Motor neuron (in vitro differentiated cells): Measurements from ENCODE around the gene SEMA7A. TPM values are rescaled to one million over a fixed set of nuclear protein-coding genes. Genes with fewer than 3 reads are reported as not detected.

Experiments
- ATAC-seq, 8 experiments: fragments of 200-7000 bp; cut with Tn5 transposase; replicated peaks in 6 of 8; 2 replicates each; pipeline ENCODE4 v1.8.0; 2021; ENCODE audit warnings: mild to moderate bottlenecking in 8 of 8, moderate library complexity in 8 of 8
- H3K27ac ChIP-seq, 2 donors: fragments of 250-450 bp; sonication (Bioruptor Pico); 2 replicates each; pipeline ENCODE4 v1.9.0; 2021; ENCODE audit warnings: antibody characterized with exemption in 2 of 2, mild to moderate bottlenecking in 2 of 2, moderate library complexity in 1 of 2
- H3K4me1 ChIP-seq, 2 donors: fragments of 250-450 bp; sonication (Bioruptor Pico); replicated peaks in 1 of 2; 2 replicates each; pipeline ENCODE4 v1.6.1; 2021; ENCODE audit warnings: antibody characterized with exemption in 2 of 2, mild to moderate bottlenecking in 2 of 2, moderate library complexity in 1 of 2
- H3K4me3 ChIP-seq, 5 donors: fragments of 250-450 bp; sonication (Bioruptor Pico); 2 replicates each; pipeline ENCODE4 v1.9.0; 2021; ENCODE audit warnings: antibody characterized with exemption in 5 of 5, mild to moderate bottlenecking in 5 of 5, moderate library complexity in 4 of 5
- WGBS, 10 experiments: fragments of 450-650 bp; shearing (Covaris generic); methylation state at CpG; one replicate each; pipeline ENCODE4 v1.0.0; 2022; 5-methylcytosine and 5-hydroxymethylcytosine counted together
- in situ Hi-C, 9 experiments: fragments of 400-800 bp; cut with MboI; loops; one replicate each; pipeline ENCODE4 v1.15.0; 2021; ENCODE audit warnings: low sequenced_read_pairs in 9 of 9, low pct_unique_long_range_greater_than_20kb in 2 of 9; ENCODE audit not compliant: unreplicated experiment in 9 of 9
- total RNA-seq, 8 experiments: library from RNA; unstranded; fragments of 300-600 nt; gene quantifications; 2 replicates each; pipeline versions ENCODE4 v1.2.3 to v1.2.4, GENCODE V29; 2022

SEMA7A gene
- total RNA-seq, 8 experiments from 2014 or later, result 0.45 to 16.5 (median 9.6) TPM

DNA sequence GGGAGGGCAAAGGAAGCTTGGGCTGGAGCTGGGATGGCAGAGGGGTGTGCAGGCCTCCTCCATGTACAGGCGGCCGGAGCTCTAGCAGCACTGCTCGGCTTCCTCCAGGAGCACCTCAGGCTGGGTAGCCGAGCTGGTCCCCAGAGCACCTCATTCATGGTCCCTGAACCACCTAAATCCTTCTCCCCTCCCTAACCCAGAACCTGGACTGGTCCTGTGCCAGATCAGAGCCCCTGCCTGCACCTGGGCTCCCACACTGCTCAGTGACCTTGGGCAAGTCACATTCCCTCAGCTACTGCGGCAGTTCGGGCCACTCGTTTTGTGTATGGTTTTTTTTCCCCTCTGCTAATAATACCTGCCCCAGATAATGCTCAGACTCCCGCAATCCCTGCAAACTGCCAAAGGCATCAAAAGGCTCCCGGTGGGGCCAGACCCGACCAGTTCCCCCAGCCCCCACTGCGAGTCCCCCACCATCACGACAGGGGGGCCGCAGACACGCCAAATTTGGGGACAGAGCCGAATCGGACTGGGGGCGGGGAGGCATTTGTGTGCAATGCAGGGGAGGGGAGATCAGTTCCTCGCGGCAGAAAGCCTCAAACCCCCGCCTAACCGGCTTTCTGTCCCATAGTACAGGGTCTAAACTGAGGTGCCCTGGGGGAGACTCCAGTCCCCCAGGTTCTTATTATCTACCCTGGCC, 1.3 kb downstream of the SEMA7A start:
- 0 to 100% (median 53%) methylated on average over 2 to 6 of the region's 21 CpGs; no CpG with 5 or more reads in 5 of the 10 experiments for WGBS, 10 experiments
- Histone ChIP-seq H3K27ac (peak overlapping the region in 1 of 2 donors; percentile 76), H3K4me3 (peak overlapping the region; percentile 52 to 86 (median 63)), H3K4me1 (peaks cover 9 to 29% of the 10 kb centered on the region in 2 donors)
- no peak for ATAC-seq
- in situ Hi-C loops, result loop anchor here in 3 of 9 experiments (5.0 to 10.0 kb wide), 2 partner anchors 48 to 50 kb away; no protein-coding TSS in a partner anchor

GRCh38 chr15:74431645-74432044, 2.1 kb downstream of the SEMA7A start:
- 47 to 100% (median 67%) methylated on average over 1 to 3 of the region's 8 CpGs; no CpG with 5 or more reads in 5 of the 10 experiments for WGBS, 10 experiments
- H3K4me1 ChIP-seq, result peaks cover 9 to 29% of the 10 kb centered on the region in 2 donors
- in situ Hi-C loops, result loop anchor here in 3 of 9 experiments (5.0 to 10.0 kb wide), 2 partner anchors 47 to 49 kb away; no protein-coding TSS in a partner anchor
- ATAC-seq, result no peak
- H3K4me3 ChIP-seq, result no peak overlapping the region
- no peak overlapping the region for H3K27ac ChIP-seq

- Histone ChIP-seq H3K4me1 (peaks cover 9 to 29% of the 10 kb centered on the region in 2 donors), H3K27ac (no peak overlapping the region), H3K4me3 (no peak overlapping the region)
- no peak for ATAC-seq
- WGBS, 10 experiments, result 100% methylated on average over 1 of the region's 1 CpG; no CpG with 5 or more reads in 9 of the 10 experiments
- in situ Hi-C loops, result loop anchor here in 3 of 9 experiments (5.0 to 10.0 kb wide), 2 partner anchors 46 to 49 kb away; no protein-coding TSS in a partner anchor
Observed at GRCh38 chr15:74431116-74431515, 2.6 kb downstream of the SEMA7A start.

GRCh38 chr15:74430510-74430951, 3.2 kb downstream of the SEMA7A start:
- ATAC-seq, result no peak
- no peak overlapping the region for H3K4me3 ChIP-seq
- H3K27ac ChIP-seq, result no peak overlapping the region
- 47 to 92% (median 60%) methylated on average over 1 to 3 of the region's 6 CpGs; no CpG with 5 or more reads in 7 of the 10 experiments for WGBS, 10 experiments
- in situ Hi-C loops, result loop anchor here in 3 of 9 experiments (5.0 to 10.0 kb wide), 2 partner anchors 46 to 48 kb away; no protein-coding TSS in a partner anchor
- H3K4me1 ChIP-seq, result peaks cover 9 to 29% of the 10 kb centered on the region in 2 donors

DNA sequence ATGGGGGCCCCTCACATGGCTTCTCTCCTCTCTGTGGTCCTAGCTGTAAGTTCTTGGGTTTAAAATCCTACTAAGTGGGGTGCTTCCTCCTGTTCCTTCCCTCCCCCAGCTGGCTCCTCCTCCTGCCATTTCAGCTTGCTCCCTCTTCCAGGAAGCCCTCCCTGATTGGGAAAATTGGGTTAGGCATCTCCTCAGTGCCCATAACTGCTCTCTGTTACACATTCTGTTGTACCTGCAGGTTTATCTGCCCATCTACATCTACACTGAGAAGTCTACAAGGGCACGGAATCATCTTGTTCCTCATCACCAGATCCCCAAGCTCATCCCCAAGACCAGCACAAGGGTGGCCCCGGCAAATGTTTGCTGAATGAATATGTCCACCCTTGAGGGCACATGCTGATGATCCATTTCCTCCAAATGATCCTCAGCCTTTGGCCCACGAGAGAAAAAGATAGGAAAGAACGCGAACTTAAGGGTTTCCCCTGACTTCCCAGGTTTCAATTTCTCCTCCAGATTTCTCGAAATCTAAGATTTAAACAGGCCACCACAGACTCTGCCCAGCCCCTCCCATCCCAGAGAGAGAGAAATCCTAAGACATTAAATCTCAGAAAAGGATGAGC, 3.9 kb downstream of the SEMA7A start:
- Histone ChIP-seq H3K4me3 (no peak overlapping the region), H3K27ac (no peak overlapping the region), H3K4me1 (peaks cover 9 to 27% of the 10 kb centered on the region in 2 donors)
- WGBS, 10 experiments, result 60 to 97% (median 90%) methylated on average over 2 to 5 of the region's 6 CpGs; no CpG with 5 or more reads in 3 of the 10 experiments
- in situ Hi-C loops, result loop anchor here in 3 of 9 experiments (5.0 to 10.0 kb wide), 2 partner anchors 45 to 48 kb away; no protein-coding TSS in a partner anchor
- no peak for ATAC-seq

- 20 to 100% (median 80%) methylated on average over 1 to 4 of the region's 14 CpGs; no CpG with 5 or more reads in 1 of the 10 experiments for whole genome bisulfite sequencing, 10 experiments
- ATAC-seq, result no peak
- Histone ChIP-seq H3K4me3 (no peak overlapping the region), H3K27ac (no peak overlapping the region), H3K4me1 (peaks cover 3 to 20% of the 10 kb centered on the region in 2 donors)
- in situ Hi-C loops, result no loop called here
Observed at GRCh38 chr15:74428970-74429780, 4.6 kb downstream of the SEMA7A start.

DNA sequence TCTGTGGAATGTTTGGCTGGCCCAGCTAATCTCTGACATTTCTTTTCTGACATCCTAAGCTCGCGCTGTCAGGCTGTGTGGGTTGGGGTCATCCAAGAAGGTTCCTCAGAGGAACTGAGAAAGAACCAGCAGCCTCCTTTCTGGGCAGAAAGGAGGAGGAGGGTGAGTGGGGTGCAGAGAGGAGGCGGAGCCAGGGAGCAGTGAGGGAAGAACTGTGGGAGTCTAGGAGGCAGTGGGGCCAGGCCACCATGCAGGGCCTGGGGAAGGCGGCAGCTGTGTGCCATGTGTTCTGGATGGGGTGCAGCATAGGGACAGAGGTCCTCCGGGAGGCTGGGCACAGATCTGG, 5.3 kb downstream of the SEMA7A start:
- Histone ChIP-seq H3K4me3 (no peak overlapping the region), H3K27ac (no peak overlapping the region), H3K4me1 (peaks cover 0 to 17% of the 10 kb centered on the region in 2 donors)
- ATAC-seq, result no peak
- in situ Hi-C loops, result no loop called here
- 83 to 100% (median 85%) methylated on average over 2 to 5 of the region's 5 CpGs; no CpG with 5 or more reads in 7 of the 10 experiments for WGBS, 10 experiments

DNA sequence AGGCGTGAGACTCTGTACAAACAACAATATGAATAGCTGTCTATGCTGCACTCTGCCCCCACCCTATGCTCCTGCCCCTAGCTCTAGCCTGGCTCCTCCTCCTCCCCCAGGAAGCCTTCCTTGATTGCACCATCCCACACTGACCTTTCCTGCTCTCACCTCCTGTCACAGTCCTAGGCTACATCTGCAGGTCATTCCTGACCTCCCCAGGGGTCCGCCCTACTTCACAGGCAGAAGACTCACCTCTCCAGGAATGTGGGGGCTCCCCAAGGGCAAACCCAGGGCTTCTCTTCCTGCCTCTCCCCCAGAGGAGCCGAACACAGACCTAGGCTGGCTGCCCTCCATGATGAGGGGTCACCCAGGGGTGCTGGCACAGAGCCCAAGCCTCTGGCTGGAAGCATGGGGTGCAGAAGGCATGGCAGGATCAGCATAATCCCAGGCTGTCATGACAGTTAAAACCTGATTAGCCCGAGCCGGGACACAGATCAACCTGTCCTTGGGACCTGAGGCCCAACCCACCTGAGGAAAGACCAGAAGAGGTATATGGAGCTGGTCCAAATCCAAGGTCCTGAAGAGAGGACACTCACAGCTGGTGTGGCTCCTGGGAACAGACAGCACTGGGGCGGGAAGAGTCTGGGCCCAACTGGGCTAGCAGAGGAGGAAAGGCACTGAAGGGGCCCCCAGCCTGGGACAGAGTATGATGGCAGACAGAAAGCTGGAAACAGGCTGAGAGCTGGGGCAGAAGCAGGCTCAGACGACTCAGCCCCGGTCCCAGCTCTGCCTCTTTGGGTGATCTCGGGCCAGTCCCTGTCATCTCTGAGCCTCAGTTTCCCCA, 5.9 kb downstream of the SEMA7A start:
- in situ Hi-C loops, result no loop called here
- ATAC-seq, result no peak
- H3K4me3 ChIP-seq, result no peak overlapping the region
- WGBS, 10 experiments, result 60 to 87% (median 70%) methylated on average over 1 to 3 of the region's 9 CpGs; no CpG with 5 or more reads in 7 of the 10 experiments
- peaks cover 3 to 20% of the 10 kb centered on the region in 2 donors for H3K4me1 ChIP-seq
- no peak overlapping the region for H3K27ac ChIP-seq

GRCh38 chr15:74426404-74427281, 7.1 kb downstream of the SEMA7A start:
- no peak overlapping the region for H3K27ac ChIP-seq
- peaks cover 14 to 26% of the 10 kb centered on the region in 2 donors for H3K4me1 ChIP-seq
- in situ Hi-C loops, result no loop called here
- WGBS, 10 experiments, result 71 to 93% (median 84%) methylated on average over 1 to 9 of the region's 10 CpGs; no CpG with 5 or more reads in 4 of the 10 experiments
- no peak overlapping the region for H3K4me3 ChIP-seq
- ATAC-seq, result no peak

DNA sequence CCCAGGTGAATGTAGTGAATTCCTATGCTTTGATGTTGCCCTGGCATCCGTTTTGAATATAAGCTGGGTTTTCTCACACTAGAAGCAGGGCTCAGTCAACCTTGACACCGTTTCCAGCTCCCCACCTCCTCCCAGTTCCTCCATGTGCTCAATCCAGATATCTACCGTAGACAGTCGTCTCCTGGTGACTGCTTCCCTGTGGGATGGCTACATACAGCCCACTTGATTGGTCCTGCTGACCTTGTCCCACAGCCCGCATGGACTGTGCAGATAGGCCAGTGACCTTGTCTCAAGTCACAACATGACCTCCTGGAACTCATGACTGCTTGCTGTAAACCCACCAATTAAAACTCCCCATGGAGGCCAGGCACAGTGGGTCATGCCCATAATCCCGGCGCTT, 8.1 kb downstream of the SEMA7A start:
- no peak overlapping the region for H3K27ac ChIP-seq
- no peak for ATAC-seq
- 20 to 100% (median 90%) methylated on average over 1 to 4 of the region's 7 CpGs; no CpG with 5 or more reads in 5 of the 10 experiments for WGBS, 10 experiments
- peaks cover 22 to 26% of the 10 kb centered on the region in 2 donors for H3K4me1 ChIP-seq
- H3K4me3 ChIP-seq, result no peak overlapping the region
- in situ Hi-C loops, result no loop called here

DNA sequence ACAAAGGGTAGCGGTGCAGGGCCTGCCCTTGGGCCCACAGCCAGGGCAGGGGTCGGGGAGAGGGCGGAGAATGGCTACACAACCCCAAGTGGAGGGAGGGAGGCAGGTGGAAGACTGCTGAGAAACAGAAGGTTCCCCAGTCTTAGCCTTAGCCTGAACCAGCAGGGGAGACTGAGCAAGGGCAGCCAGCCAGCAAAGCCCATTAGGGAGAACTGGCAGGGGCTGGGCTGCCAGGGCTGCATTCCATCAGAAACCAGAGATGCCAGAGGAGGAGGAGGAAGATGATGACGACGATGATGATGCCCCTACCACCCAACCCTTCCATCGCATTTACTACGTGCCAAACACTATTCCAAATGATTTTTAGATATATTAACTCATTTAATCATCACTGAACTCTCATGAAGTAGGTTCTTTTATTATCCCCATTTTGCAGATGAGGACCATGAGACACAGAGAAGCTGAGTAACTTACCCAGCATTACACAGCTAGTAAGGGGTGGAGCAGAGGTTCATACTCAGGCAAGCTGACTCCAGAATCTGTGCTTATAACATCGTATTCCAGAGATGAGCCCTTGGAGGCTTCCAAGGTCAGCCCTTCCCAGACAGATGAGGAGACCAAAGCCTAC, 8.7 kb downstream of the SEMA7A start:
- ATAC-seq, result no peak
- Histone ChIP-seq H3K4me3 (no peak overlapping the region), H3K27ac (no peak overlapping the region), H3K4me1 (peaks cover 26 to 28% of the 10 kb centered on the region in 2 donors)
- in situ Hi-C loops, result no loop called here
- 63 to 100% (median 88%) methylated on average over 1 to 5 of the region's 8 CpGs; no CpG with 5 or more reads in 4 of the 10 experiments for WGBS, 10 experiments
